NCI-H446 (cell line): ENCODE results near the gene STK31.
"Not testable (repeated sequence)": the region's sequence is repeated elsewhere in the genome, so short reads cannot be mapped to it uniquely, and the experiment has no call there.

Experiments
- DNase-seq, 2 experiments: peaks; one replicate each; lab custom pipeline; 2025; lab: John Stamatoyannopoulos, UW

STK31 gene

DNA sequence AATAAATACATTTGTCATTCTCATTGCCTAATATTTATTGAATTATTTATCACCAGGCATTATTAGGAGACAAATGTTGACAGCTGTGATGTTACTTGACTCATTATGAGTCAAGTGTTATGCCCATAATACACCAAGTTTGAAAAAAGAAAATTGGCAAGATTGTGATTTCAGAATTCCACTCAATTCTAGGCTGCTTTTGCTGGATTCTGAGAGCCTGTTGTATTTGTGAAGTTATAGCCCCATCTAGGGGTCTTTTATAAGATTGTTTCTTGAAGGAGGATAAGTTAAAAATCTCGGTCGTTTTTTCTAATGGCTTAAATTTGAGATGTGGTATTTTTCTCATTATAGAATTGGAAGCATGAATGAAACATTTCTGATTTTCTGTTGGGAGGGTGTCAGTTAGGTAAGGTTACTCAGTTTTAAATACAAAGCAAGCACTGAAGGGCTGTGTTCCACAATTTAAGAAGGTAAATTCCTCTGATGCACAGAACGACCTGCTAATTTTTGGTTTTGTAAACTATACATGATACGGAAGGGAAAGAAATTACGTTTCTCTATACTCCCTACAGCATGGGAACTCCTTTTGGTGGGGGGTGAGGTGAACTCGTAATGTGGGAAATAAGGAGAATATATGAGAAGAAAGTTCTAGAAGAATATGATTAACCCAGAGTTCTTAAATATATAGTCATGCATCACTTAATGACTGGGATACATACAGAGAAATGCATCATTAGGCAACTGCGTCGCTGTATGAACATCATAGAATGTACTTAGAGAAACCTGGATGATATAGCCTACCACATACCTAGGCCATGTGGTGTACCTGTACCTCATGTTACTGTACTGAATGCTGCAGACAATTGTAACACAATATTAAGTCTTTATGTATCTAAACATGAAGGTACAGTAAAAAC is 2.6 kb downstream of the STK31 start:
- peak; percentile 47 to 79 for DNase-seq

DNA sequence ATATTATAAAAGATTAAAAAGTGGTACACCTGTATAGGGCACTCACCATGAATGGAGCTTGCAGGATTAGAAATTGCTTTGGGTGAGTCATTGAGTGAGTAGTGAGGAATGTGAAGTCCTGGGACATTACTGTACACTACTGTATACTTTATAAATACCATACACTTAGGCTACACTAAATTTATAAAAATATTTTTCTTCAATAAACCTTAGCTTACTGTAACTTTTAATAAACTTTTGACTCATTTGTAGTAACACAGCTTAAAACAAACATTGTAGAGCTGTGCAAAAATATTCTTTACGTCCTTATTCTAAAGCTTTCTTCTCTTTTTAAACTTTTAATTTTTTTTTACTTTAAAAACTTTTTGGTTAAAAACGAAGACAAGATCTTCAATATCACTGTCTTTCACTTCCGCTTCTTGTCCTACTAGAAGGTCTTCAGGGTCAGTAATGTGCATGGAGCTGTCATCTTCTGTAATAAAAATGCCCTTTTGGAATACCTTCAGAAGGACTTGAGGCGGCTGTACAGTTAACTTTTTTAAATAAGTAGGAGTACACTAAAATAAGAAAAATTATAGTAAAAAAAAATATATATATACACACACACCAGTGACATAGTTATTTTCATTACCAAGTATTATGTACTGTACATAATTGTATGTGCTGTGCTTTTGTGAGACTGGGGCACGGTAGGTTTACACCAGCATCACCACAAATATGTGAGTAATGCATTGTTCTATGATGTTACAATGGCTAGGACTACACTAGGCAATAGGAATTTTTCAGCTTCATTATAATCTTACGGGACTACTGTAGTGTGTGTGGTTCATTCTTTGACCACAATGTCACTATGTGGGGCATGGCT is 3.5 kb downstream of the STK31 start:
- no peak for DNase-seq

DNA sequence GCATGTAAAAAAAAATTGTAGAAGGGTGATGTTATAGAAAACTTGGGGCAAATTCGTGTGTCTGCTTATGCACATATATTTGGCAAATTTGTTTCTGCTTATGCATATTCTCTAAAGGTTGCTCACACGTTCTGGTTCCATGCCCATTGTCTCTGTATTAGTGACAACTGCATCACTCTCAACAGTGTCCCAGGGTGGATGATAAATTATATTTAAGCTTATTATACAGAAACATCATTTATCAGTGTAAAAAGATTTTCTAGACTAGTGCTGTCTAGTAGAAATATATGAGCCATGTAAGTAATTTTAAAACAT is 4.1 kb downstream of the STK31 start:
- no peak for DNase-seq

DNA sequence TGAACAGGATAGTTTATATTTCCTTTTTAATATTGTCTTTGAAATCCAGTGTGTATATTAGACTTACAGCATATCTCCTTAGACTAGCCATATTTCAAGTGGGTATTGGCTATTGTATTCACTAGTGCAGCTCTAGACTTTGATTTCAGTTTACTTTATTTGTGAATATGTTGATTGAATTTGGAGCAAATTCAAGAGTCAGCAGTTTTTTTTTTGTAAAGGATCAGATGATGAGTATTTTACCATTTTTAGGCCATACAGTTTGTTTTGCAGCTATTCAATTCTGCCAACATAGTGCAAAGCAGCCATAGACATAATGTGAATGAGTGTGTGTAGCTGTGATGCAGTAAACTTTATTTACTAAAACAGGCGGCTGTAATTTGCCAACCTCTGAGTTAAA is 4.6 kb downstream of the STK31 start:
- DNase-seq: no peak

DNA sequence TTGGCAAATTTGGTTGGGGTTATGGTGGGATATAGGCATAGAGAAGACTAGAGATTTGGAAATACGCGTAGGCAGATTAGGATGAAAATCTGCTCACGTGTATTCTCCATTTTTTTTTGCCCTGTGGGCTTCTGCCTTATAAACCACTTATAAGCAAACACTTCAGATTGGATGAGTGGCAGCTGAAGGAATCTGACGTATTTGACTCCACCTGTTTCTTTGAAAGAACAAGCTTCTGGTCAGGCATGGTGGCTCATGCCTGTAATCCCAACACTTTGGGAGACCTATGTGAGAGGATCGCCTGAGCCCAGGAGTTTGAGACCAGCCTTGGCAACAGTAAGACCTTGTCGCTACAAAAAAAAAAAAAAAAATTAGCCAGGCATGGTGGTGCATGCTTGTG is 5.1 kb downstream of the STK31 start:
- no peak for DNase-seq

DNA sequence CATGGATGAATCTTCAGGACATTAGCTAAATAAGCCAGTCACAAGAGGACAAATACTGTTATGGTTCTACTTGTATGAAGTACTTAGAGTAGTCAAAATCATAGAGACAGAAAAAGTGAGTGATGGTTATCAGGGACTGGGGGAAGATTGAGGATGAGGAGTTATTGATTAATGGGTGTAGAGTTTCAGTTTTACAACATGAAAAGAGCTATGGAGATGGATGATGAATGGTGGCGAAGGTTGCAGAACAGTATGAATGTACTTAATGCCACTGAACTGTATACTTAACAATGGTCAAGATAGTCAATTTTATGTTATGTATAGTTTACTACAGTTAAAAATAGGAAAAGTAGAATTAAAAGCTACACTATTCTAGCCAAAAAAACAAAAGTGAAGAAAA is 7.8 kb downstream of the STK31 start:
- DNase-seq: no peak

DNA sequence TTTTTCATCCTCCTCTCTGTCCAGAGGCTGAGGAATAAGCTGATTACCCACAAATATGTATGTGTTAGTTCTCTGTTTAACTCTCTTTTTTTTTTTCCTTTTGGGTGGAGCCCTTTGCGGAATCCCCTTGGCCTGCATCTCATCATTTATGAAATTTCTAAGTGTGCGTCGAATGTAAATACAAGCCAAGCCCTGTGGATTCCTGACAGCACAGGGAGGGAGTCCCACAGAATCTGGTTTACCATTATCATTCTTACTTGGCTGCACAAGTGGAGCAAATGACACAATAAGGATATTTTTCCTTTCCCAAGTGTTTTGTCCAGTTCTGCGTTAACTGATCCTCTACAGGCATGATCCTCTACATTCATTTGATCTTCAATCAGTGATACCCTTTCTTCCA is 11.4 kb downstream of the STK31 start:
- DNase-seq: no peak

DNA sequence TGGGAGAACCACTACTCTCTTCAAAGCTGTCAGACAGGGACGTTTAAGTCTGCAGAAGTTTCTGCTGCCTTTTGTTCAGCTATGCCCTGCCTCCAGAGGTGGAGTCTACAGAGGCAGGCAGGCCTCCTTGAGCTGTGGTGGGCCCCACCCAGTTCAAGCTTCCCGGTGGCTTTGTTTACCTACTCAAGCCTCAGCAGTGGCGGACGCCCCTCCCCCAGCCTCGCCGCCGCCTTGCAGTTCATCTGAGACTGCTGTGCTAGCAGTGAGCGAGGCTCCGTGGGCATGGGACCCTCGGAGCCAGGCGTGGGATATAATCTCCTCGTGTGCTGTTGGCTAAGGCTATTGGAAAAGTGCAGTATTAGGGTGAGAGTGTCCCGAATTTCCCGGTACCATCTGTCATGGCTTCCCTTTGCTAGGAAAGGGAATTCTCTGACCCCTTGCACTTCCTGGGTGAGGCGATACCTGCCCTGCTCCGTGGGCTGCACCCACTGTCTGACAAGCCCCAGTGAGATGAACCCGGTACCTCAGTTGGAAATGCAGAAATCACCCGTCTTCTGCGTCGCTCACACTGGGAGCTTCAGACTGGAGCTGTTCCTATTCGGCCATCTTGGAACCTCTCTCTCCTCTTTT is 12.7 kb downstream of the STK31 start:
- DNase-seq: not testable (repeated sequence)

DNA sequence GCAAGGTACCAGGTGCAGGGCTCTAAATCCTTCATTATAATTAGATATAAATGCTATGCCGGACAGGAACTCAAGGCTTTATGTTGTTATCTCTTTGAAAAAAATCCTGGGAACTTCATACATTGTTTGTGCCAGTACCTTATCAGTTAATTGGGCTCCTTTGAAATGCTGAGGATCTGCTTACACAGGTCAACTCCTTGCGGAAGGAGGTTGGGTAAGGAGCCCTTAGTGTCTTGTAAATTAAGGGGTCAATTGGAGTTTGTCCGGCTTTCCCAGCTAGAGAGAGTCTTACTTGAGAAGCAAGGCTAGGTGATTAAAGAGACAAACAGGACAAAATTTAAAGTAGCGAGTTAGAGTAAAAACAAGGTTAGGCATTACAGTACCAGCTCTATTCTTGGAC is 14.1 kb downstream of the STK31 start:
- not testable (repeated sequence) for DNase-seq

DNA sequence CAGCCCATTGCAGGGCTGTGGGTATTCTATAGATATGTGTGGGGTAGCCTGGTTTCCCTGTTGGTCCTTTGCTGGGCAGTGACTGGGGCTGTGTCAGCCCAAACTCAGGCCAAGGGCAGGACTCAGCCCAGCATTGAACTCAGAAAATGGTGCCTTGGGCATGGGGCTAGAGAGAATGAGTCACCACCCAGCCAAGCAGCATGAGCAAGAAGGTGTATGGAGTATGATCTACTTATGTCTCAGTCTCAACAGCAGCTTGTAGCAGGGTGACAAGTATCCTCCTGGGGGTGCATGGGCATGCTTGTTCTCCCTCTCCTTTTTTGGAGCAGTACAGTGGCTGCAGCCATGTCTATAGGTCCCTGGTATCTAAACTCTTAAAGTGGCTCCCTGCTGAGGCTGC is 32.0 kb downstream of the STK31 start:
- no peak for DNase-seq

DNA sequence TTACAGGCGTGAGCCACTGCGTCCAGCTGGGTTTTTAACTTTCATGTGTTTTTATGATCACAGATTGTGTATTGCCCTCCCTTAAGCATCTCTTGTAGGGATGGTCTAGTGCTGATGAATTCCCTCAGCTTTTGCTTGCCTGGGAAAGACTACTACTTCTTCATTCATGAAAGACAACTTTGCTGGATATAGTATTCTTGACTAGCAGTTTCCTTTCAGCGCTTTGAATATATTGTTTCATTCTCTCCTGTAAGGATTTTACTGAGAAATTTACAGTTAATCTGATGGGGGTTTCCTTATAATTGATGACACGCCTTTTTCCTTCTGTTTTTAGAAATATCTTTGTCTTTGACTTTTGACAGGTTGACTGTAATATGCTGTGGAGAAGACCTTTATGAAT is 33.2 kb downstream of the STK31 start:
- DNase-seq: no peak

DNA sequence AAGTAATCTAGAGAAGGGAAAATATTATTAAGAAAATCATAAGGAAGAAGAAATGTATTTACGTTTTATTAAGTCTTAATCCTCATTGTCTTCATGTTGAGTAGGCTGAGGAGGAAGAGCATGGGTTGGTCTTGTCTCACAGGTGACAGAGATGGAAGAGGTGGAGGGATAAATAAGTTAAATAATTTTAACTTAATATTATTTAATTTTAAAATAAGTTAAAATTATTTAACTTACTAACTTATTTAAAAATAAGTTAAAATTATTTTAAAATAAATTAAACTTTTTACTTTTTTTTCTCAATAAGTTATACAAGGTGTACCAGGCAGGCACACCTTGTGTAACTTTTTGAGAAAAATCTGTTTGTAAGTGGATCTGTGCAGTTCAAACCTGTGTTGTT is 36.6 kb downstream of the STK31 start:
- no peak for DNase-seq

DNA sequence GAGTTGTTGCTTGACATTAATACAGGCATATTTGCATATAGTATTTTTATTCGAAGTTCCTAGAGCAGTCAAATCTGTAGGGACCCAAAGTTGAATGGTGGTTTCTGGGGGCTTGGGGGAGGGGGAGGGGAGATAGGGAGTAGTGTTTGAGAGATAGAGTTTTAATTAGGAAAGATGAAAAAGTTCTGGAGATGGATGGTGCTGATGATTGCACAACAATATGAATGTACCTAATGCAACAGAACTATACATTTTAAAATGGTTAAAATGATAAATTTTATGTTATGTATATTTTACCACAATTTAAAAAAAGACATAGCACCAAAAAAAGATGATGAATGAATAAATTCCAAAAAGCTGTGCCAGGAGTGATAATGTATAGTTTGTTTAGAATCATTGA is 41.8 kb downstream of the STK31 start:
- no peak for DNase-seq

DNA sequence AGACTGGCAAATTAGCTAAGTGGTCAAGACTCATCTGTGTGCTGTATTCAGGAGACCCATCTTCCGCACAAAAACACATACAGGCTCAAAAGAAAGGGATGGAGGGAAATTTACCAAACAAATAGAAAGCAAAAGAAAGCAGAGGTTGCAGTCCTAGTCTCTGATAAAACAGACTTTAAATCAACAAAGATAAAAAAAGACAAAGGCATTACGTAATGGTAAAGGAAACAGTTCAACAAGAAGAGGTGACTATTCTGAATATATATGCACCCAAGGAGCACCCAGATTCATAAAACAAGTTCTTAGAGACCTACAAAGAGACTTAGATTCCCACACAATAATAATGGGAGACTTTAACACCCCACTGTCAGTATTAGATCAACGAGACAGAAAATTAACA is 48.8 kb downstream of the STK31 start:
- DNase-seq: not testable (repeated sequence)

DNA sequence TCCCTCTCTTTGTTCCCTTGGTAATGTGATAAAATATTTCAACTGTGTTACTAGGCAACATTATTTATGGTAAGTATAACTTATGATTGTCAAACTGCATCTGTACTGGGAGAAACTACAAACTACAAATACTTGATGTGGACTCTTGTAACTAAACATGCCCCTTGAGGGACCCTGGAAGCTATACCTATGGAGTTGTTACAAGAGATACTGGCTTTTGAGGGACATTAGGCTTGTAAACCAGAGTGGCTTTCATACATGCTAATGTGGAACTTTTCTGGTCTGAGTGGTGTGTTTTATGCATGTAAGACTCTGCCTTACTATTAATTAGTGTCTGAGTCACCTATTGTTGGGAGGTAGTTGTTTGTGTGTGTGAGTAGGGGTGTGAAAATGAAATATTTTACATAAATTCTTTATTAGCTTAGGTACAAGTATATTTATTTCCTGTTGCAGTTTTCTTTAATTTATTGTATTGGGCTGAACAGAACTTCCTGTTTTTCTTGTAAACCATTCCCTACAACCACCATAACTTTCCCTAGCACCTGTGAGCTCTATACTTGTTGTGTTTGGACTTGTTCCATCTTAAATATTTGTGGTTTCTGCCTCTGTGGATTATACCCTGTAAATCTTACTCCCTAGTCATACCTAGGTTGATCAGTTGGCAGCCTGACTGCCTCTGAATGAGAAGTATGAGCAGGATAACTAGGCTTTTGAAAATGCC is 49.8 kb downstream of the STK31 start:
- DNase-seq: no peak

DNA sequence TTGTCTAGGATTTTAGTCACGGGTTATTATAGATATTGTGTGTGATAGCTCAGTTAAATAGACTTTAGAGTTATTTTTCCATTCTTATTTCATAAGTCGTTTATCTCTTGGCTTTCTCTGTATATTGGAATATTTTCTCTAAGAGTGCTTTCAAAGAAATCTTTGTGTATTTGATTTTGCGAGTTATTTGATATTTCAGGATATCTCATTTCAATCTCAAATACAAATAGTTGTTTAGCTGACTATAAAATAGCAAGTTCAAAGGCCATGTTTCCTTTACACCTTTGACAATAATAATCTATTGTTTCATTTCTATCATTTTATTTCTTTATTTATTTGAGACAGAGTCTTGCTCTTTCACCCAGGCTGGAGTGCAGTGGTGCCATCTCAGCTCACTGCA is 55.9 kb downstream of the STK31 start:
- no peak for DNase-seq

DNA sequence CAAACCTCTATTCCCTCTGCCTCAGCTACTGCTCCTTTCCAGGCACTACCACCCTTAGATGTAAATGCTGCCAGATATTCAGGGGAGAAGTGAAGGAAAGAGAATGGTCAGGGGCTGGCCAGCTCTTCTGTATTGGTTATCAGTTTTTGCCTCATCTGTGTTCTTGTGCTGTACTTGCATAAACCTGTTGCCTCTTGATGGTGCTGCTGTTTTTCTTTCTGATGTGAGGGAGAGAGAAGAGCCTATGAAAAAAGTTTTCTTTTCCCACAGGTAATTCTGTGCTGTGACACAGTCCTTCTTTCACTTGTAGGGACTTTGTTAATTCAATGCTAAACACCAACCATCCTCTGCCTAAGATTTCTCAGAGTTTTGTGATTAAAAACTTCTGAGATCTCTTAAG is 57.5 kb downstream of the STK31 start:
- no peak for DNase-seq

DNA sequence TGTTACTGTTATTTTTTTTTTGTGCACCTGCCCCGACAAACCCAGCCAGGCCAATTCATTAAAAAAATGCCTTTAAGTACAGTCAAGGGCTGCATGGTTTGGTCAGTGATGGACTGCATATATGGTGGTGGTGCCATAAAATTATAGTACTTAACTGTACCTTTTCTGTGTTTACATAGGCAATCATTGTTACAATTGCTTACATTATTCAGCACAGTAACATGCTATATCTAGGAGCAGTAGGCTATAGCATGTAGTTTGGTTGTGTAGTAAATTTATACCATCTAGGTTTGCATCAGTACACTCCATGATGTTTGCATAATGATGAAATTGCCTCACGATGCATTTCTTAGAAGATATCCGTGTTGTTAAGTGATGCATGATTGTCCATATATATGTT is 58.0 kb downstream of the STK31 start:
- no peak for DNase-seq

DNA sequence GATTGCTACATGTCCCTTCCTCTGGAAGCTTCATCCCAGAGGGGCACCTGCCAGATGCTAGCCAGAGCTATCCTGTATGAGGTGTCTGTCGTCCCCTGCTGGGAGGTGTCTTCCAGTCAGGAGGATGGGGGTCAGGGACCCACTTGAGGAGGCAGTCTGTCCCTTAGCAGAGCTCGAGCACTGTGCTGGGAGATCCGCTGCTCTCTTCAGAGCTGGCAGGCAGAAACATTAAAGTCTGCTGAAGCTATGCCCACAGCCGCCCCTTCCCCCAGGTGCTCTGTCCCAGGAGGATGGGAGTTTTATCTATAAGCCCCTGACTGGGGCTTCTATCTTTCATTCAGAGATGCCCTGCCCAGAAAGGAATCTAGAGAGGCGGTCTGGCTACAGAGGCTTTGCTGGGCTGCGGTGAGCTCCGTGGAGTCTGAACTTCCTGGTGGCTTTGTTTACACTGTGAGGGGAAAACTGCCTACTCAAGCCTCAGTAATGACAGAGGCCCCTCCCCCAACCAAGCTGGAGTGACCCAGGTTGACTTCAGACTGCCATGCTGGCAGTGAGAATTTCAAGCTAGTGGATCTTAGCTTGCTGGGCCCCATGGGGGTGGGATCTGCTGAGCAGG is 69.3 kb downstream of the STK31 start:
- not testable (repeated sequence) for DNase-seq

DNA sequence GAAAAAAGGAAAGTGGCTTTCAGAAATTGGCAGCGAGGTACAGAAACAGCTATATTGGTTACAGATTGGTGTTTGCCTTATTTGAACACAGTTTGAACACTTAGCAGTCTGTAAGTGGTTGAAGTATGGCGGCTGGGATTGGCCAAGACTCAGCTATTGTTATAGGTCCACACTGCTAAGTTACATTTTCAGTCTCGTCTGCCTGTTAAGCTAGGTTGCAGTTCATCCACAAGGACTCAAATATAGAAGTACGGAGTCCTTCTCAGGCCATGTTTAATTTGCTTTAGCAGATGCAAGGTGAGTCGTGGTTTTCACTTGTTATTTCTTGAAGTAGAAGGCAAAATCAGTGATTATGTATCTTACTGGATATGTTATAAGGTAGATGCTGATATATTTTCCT is 73.1 kb downstream of the STK31 start:
- no peak for DNase-seq

DNA sequence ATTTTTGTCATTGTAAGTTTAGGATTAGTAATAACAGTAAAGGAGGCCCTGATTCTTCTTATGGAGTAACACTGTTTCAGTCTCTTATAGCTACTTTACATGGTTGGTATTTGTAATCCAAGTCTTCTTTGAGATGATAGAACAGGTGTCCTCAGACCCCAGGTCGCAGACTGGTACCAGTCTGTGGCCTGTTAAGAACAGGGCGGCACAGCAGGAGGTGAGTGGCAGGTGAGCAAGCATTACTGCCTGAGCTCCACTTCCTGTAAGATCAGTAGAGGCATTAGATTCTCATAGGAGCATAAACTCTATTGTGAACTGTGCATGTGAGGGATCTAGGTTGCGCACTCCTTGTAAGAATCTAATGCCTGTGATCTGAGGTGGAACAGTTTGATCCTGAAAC is 77.3 kb downstream of the STK31 start:
- no peak for DNase-seq

DNA sequence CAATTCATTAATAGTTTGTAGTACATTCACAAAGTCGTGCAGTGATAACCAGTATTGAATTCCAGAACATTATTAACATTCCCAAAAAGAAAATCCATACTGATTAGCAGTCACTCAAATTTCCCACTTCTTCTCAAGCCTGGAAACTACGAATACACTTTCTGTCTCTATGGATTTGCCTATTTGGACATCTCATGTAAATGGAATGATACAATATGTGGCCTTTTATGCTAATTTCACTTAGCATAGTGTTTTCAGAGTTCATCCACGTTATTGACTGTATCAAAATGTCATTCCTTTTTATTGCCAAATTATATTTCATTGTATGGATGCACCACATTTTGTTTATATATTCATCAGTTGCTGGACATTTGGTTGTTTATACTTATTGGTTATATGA is 78.8 kb downstream of the STK31 start:
- no peak for DNase-seq
